Middle frontal gyrus (tissue), 1 donor: Measurements from ENCODE around the gene BRSK1.

Source experiments
- DNase-seq: peaks from one replicate; pipeline ENCODE4 v3.0.0-alpha.2; 2015; ENCODE audit warnings: low spot score; ENCODE audit errors: extremely low spot score

BRSK1 gene

DNA sequence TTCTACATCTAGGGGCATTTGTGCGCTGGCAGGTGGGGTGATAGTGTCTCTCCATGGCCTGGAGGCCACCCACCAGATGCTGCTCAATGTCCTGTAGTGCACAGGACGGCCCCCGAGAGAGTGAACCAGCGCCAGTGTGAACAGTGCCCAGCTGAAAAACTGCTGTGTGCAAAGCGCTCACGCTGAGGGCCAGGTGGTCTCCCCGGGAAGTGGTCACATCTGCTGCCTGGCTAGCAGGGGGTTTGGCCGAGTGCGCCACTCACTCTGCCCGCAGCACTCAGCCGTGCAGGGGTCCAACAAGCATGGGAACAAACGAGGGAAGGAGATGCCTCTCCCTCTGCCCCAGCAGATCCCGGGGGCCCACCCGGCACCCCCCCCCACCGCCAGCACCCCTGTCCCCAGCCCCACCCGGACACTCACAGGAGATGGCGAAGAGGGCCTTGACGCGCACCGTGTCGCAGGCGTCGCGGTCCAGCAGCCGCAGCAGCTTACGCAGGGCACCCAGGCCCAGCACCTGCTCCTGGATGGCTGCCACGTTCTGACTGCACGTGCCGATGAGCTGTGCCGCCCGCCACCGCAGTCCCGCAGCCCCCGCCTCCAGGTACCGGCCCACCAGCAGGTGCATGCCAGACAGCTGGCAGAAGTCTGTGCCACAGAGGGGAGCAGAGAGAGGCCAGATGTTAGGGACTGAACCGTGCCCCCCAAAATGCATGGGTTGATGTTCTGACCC lies 9.7 kb upstream of the BRSK1 start:
- DNase-seq, result no peak

DNA sequence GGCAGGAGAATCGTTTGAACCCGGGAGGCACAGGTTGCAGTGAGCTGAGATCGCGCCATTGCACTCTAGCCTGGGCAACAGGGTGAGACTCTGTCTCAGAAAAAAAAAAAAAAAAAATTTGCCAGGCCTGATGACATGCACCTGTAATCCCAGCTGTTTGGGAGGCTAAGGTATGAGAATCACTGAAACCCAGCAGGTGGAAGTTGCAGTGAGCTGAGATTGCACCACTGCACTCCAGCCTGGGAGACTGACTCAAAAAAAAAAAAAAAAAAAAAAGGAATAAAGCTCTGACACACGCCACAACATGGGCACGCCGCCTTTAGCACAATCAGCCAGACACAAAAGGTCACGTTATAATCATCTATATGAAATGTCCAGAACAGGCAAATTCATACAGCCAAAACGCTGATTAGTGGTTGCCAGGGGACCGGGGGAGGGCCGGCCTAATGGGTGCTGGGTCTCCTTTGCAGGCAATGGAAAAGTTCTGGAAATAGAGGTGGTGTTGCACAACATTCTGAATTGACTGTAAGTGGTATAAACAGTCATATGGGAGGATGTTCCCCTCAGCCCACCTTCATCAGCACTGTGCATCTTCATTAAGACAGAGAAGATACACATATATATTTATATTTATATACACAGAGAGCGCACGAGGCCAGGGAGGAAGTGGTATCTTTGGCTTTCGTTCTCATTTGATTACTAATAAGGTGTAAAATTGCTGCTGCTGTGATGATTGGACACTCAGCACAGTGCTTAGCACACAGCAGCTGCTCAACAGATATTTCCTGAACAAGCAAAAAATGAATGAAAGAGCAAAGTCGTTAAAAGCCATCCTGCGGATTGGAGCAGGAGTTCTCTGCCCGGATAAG lies 7.7 kb upstream of the BRSK1 start:
- DNase-seq, result no peak

DNA sequence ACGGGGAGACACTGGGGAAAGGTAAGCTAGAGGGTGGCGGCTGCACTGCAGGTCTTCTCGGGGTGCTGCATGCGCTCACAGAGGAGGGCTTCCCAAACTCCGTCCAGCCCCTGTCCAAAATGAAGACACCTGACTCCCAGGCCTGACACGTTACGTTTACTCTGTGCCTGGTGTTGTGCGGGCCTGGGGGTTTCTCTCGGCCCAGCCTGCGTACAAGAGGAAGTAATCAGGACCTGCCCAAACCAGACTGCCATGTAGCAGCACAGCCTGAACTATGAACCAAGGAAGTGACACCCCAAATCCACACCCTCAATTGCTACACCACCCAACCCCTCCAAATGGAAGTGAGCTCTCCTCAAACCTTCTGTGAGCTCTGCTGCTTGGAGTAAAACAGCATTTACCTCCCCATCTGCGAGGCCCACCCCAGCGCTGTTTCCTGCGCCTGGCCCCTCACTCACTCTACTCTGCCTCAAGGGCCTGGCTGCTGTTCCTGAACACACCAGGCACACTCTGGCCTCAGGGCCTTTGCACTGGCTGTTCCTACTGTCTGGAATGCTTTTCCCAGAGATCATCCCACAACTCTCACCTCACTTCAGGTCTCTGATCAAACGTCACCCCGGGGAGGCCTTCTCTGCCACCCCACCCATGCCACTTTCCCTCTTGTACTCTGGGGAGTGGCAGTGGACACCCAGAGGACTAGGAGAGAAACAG lies 6.9 kb upstream of the BRSK1 start:
- no peak for DNase-seq

DNA sequence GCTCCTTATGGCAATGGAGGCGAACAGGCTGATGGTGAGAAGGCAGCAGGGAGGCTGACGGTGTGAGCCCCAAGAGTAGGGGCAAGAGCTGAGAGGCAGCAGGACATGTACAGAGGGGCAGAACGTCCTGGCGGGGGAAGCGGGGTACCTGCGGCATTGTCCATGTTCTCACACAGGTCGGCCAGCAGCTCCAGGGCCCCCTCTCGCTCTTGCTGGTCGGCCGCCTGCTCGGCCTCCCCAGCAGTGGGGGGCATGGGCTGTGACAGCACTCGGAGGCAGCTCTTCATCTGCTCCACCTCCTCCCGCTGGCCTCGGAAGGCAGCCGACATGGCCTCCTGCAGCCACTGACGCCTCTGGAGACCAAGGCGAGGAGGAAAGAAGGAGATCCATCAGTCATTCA lies 6.3 kb upstream of the BRSK1 start:
- no peak for DNase-seq

DNA sequence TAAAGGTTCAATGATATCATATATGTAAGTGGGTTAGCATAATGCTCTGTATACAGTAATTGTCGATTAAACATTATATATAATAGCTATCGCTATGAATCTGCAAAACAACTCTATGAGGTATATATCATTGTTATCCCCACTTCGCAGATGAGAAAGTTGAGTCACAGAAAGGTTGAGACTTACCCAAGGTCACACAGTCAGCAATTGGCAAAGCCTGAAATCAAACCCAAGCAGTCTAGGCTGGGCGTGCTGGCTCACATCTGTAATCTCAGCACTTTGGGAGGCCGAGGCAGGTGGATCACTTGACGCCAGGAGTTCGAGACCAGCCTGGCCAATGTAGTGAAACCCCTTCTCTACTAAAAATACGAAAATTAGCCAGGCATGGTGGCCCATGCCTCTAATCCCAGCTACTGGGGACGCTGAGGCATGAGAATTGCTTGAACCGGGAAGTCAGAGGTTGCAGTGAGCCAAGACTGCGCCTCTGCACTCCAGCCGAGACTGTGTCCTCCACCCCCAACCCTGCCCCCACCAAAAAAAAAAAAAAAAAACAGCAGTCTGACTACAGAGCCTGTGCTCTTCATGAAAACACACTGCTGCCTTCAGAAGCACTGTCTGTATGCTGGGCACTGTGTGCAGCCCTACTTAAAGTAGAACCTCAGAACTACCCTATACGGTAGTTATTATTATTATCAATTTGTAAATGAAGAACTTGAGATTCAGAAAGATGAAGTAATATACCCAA lies 5.2 kb upstream of the BRSK1 start:
- DNase-seq, result no peak

DNA sequence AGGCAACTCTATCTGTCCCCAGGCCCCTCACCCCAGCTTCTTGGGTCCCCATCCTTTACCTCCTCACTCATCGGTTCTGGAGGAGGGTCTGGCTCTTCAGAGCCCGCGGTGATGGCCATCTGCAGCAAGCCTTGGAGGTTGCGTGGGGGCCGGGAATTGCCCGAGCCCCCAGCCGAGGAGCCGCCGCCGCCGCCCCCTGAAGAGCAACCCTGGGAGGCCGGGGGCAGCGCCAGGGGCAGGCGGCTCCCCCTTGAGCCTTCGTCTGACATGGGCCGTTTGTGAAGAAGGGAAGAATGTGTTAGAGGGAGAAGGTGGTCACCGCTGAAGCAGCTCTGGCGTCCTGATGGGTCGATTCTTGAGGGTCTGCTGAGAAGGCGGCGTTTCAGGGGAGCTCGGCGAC lies 4.5 kb upstream of the BRSK1 start:
- no peak for DNase-seq

DNA sequence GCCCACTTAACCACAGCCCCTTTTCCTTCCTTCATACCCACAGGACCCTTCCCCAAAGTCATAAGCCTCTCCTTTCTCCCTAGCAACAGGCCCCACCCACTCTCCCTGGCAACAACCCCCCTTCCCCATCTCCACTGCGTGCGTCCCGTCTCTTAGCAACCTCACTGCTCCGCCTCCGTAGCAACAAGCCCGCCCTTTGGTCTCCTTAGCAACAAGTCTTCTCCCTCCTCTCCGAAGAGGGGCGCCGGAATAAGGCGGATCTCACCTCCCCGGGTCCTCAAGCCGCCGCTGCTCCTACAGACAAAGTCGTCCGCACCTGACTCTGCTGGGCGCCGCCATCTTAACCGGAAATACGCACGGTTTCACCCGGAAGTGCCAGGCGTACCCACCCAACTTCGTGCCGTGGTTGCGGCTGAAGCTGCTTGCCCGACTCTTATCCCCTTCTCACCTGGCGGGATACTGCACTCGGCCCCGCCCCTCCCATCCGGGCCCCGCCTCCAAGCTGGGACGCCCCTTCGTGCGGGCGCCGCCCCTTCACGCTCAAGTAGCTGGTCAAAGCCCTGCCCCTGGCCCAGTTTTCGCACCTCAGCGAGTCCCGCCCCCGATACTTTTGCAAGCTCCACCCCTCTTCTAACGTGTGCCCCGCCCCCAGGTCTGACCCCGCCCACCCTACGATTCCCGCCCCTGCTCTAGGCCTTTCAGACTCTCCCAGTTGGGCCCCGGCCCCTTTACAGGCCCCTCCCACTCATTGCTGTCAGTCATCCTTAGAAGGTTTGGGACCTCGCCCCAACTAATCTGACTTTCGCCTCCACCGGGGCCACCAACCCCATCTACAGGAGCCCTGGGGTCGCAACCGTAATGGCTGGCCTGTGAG lies 3.8 kb upstream of the BRSK1 start, which contains the start of gene HSPBP1:
Gene HSPBP1 (minus strand): TSS at position 341 of the 874 bp plus-strand sequence. CDS start 502 bp downstream, outside the sequence.
- DNase-seq, result peak; percentile 90

DNA sequence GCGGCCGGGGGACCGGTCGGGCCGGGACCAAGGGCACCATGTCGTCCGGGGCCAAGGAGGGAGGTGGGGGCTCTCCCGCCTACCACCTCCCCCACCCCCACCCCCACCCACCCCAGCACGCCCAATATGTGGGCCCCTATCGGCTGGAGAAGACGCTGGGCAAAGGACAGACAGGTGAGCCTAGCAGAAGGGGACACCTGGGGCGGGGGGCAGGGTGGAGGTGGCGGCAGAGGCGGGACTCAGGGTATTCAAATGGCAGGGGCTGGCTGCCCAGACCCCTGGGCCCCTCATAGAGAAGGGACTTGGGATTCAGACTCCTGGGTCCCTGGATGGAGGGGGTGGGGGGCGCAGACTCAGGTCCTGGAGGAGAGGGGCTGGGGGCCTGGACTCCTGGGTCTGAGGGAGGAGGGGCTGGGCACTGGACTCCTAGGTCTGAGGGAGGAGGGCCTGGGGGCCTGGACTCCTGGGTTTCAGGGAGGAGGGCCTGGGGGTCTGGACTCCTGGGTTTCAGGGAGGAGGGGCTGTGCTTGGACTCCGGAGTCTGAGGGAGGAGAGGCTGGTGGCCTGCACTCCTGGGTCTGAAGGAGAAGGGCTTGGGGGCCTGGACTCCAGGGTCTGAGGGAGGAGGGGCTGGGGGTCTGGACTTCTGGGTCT lies 735 bp downstream of the BRSK1 start:
- no peak for DNase-seq

DNA sequence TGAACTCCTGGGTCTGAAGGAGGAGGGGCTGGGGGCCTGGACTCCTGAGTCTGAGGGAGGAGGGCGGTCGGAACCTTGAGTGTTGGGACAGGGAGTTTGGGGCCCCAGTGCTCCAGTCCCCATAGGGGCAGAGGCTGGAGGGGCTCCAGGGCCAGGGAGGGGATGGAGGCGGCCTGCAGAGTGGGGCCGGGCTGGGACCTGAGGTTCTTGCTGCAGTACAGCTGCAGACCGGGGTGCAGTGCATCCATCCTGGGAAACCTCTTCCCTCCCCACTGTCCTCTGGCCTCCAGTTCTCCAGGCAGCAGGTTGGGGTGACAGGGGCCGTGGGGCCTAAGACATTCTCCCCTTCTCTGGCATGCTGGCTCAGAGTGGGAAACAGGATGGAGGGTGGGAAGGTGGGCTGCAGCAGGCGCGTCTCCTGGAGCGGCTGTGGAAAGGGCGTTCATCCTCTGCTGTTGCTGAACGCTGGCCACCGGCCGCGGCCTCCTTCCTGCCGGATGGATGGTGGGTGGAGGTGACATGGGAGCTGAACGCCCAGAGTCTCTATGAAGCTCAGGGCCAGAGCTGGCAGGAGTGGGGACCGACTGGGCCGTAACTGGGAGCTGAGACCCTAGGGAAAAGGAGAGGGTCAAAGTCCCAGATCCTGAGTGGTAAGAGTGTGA lies 1.6 kb downstream of the BRSK1 start:
- DNase-seq, result no peak

DNA sequence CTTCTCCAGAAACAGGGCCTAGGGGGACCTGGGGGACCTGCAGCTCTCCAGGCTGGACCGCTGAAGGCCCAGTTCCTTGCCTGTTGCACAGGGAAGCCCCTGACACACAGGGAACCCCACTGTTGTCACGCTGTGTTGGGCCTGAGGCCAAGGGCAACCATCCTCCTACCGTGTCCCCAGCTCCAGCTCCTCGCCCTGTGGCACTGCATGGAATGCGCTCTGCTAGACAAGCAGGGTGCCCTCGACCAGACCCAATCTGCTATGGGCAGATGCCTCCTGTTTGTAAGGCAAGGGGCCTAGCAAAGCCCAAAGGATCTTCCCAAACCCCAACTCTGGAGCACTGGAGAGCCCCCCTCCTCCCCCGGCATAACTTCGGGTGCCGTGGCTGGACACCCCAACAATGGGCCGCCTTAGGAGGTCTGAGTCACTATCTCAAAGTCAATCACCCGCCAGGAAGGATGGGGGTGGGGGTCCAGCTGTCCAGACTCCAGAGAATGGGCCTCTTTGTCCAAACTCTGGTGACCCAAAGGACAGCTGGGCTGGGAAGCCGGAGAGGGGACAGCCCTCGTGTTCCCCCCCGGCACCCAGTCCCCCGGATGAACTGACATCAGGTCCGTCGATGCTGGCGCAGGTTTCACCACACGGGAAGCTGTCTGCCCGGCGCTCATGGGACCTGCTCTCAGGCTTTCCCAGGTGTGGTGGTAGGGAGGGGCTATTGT lies 3.7 kb downstream of the BRSK1 start:
- DNase-seq, result peak; percentile 67

DNA sequence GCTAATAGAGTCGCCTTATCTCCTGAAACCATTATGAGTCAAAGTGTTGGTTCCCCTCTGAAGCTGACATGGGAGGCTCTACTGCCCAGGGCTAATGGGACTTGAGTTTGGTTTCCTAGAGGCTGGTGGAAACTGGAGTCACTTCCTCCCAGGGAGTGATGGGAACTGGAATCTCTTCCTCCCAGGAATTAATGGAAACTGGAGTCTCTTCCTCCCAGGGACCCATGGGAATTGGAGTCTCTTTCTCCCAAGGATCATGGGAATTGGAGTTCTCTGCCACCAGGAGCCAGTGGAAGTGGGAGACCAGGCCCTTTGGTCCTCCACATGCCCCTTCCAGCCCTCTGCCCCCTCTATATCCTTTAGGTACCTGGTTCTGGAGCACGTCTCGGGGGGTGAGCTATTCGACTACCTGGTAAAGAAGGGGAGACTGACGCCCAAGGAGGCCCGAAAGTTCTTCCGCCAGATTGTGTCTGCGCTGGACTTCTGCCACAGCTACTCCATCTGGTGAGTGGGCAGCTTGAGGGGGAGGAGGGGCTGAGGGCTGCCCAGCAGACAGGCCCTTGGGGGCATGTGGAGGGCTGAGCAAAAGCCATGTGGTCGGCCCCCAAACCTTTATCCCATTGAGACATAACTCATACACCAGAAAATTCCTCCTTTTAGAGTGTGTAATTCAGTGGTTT lies 5.5 kb downstream of the BRSK1 start:
- DNase-seq, result no peak

DNA sequence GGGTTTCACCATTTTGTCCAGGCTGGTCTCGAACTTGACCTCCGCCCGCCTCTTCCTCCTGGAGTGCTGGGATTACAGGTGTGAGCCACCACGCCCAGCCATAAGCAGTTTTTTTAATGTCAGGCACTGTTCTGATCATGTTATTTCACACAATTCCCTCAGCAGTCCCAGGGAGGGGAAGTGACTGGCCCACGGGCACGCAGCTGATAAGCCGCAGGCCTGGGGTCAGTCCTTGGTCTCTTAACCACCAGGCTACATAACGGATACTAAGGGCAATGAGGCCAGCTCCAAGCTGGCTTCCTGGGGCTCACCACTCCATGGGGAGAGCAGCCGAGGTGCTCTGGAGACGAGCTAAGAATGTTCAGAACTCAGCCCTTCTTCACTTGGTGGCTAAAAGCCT lies 13.5 kb downstream of the BRSK1 start:
- DNase-seq, result no peak

DNA sequence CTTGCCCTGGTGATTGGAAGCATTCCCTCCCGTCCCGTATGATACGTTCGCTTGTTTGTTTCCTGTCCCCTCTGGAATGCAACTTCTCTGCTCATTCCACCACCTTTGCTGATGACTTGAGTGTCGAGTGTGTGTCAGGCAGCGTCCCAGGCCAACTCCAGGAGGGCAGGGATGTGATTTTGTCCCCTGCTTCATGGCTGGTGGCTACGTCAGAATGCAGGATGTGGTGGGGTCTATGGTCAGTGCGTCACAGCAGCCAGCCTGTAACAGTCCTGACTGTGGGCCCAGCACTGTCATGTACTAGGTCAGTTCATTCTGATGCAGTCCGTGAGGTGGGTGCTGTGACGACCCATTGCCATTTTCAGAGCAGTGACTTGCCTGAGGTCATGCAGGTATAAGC lies 16.2 kb downstream of the BRSK1 start:
- no peak for DNase-seq

DNA sequence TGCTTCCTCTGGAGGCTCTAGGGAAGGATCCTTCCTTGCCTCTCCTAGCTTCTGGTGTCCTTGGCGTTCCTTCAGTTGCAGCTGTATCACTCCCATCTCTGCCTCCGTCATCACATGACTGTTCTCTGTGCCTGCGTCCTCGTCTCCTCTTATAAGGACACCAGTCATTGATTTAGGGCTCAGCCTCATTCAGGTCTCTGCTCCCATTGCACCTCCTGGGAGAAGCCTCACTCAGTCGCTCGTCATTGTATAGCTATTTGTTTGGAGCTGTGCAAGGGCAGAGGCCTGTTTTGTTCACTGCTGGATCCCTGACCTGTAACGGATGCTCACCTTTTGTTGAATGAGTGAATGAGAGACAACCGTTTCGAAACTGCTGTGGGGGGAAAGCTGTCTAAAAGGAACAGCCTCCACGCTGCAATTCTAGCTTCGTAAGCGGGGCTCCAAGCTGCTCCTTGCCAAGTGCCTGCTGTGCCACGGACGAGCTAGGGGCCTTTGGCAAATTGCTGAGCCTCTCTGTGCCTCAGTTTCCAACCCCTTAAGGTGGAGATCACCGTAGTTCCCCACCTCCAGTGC lies 17.2 kb downstream of the BRSK1 start:
- DNase-seq, result no peak

DNA sequence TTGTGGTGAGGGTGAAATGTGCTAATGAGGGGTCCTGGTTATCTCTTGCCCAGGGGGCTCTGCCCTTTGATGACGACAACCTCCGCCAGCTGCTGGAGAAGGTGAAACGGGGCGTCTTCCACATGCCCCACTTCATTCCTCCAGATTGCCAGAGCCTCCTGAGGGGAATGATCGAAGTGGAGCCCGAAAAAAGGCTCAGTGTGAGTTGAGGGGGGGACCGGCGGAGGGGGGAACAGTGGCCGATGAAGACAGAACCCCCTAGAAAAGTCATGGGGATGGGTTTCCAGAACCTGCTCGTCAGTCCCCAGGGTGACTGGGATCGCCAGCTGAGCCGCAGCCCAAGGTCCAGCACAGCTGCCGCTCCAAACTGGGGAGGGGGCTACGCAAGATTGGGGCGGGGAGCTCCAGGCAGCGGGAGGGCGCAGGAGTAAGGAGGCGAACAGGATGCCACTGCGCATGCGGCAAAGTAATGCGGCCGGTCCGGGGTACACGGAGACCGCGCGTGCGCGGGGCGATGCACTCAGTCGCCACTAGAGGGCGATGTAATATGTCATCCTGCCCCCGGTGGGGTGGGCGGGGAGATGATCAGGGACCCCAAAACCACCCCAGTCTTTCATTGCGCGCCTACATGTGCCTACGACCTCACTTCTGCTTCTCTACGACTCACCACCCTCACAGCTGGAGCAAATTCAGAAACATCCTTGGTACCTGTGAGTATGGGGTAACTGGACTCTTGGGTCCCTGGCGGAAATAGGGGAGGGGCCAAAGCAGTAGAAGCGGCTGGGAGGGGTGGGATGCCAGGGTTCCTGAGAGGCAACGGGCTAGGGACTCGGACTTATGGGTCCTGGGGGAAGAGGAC lies 17.9 kb downstream of the BRSK1 start:
- peak; percentile 75 for DNase-seq

DNA sequence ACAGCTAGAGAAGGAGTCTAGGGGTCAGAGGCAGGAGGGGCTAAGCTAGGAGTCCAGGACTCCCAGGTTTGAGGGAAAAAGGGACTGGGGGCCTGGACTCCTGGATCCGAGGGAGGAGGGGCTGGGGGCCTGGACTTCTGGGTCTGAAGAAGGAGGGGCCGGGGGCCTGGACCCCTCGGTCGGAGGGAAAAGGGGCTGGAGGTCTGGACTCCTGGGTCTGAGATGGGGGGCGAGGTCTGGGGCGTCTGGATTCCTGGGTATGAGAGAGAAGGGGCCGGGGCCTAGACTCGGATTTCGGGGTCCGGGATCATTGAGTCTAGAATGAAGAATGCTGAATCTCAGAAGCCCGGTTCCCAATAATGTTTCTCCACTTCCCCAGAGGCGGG lies 18.5 kb downstream of the BRSK1 start:
- DNase-seq, result no peak

DNA sequence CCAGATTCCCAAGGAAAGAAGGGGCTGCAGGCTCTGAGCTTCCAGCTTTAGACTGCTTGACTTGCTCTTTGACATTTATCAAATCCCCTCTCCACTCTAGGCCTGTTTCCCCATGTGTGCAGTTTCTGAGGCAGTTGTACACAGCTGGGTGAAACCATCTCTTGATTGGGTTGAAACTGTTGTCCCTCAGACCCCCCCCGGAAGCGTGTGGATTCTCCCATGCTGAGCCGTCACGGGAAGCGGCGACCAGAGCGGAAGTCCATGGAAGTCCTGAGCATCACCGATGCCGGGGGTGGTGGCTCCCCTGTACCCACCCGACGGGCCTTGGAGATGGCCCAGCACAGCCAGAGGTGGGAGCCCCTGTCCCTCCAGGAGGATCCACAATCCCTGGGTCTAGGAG lies 19.7 kb downstream of the BRSK1 start:
- DNase-seq, result no peak
